ENCODE measurements around the gene EBF3. TPM values are rescaled to one million over a fixed set of nuclear protein-coding genes. Genes with fewer than 3 reads are reported as not detected.

EBF3 gene
- total RNA-seq, 6 experiments from 2014 or later = 0.12 TPM; not detected in 5

GRCh38 chr10:129857242-129857960 lies 106.7 kb downstream of the EBF3 start:
- ATAC-seq (no peak), DNase-seq (no peak)
- Histone ChIP-seq H3K27me3 (no peaks in the 10 kb centered on the region), H3K9me3 (no peaks in the 10 kb centered on the region), H3K4me3 (no peak overlapping the region), H3K4me1 (peaks cover 0 to 11% (median 4%) of the 10 kb centered on the region in 4 donors), H3K27ac (no peak overlapping the region), H3K36me3 (no peaks in the 10 kb centered on the region)
- 92% methylated on average over 7 of the region's 19 CpGs for WGBS (ENCODE audit: insufficient coverage, low coverage, low lambda C conversion rate, missing lambda C conversion rate)
- no peak for TF ChIP-seq CTCF (IDR thresholded peaks at IDR 0.05)
- no peak for TF ChIP-seq POLR2A (IDR thresholded peaks at IDR 0.05)
- intact Hi-C loops (cut with DNase I) = no loop called here

- Histone ChIP-seq H3K27ac (no peak overlapping the region), H3K4me1 (peaks cover 0 to 11% (median 4%) of the 10 kb centered on the region in 4 donors), H3K4me3 (no peak overlapping the region), H3K27me3 (no peaks in the 10 kb centered on the region), H3K36me3 (no peaks in the 10 kb centered on the region), H3K9me3 (no peaks in the 10 kb centered on the region)
- no peak for TF ChIP-seq POLR2A (IDR thresholded peaks at IDR 0.05)
- TF ChIP-seq CTCF (IDR thresholded peaks at IDR 0.05) = no peak
- intact Hi-C loops (cut with DNase I) = no loop called here
- DNase-seq (no peak), ATAC-seq (no peak)
- WGBS (ENCODE audit: insufficient coverage, low coverage, low lambda C conversion rate, missing lambda C conversion rate) = 48% methylated on average over 4 of the region's 7 CpGs
These were observed 108.1 kb downstream of the EBF3 start for GRCh38 chr10:129855836-129856563.

- Histone ChIP-seq H3K4me3 (no peak overlapping the region), H3K36me3 (no peaks in the 10 kb centered on the region), H3K4me1 (peaks cover 0 to 11% (median 4%) of the 10 kb centered on the region in 4 donors), H3K27me3 (no peaks in the 10 kb centered on the region), H3K9me3 (no peaks in the 10 kb centered on the region), H3K27ac (no peak overlapping the region)
- TF ChIP-seq POLR2A (IDR thresholded peaks at IDR 0.05) (no peak), CTCF (IDR thresholded peaks at IDR 0.05) (no peak)
- no peak for DNase-seq
- intact Hi-C loops (cut with DNase I) = no loop called here
- WGBS (ENCODE audit: insufficient coverage, low coverage, low lambda C conversion rate, missing lambda C conversion rate) = 80% methylated on average over 21 of the region's 31 CpGs
- no peak for ATAC-seq
These were observed 109.0 kb downstream of the EBF3 start for GRCh38 chr10:129854796-129855705.

GRCh38 chr10:129854158-129854557 lies 109.9 kb downstream of the EBF3 start:
- H3K4me1 ChIP-seq = peaks cover 0 to 11% (median 4%) of the 10 kb centered on the region in 4 donors
- H3K27me3 ChIP-seq = no peaks in the 10 kb centered on the region
- TF ChIP-seq POLR2A (IDR thresholded peaks at IDR 0.05) (no peak), CTCF (IDR thresholded peaks at IDR 0.05) (no peak)
- intact Hi-C loops (cut with DNase I) = no loop called here
- DNase-seq (no peak), ATAC-seq (no peak)
- H3K36me3 ChIP-seq = no peaks in the 10 kb centered on the region
- H3K9me3 ChIP-seq = no peaks in the 10 kb centered on the region
- no peak overlapping the region for H3K27ac ChIP-seq
- 66% methylated on average over 10 of the region's 10 CpGs for WGBS (ENCODE audit: insufficient coverage, low coverage, low lambda C conversion rate, missing lambda C conversion rate)
- H3K4me3 ChIP-seq = no peak overlapping the region
